GM23338 (cell line): ENCODE results near the gene SNRPA. TPM values are rescaled to one million over a fixed set of nuclear protein-coding genes. Genes with fewer than 3 reads are reported as not detected.

Experiments used
- ATAC-seq: fragments of 200-7000 bp; cut with Tn5 transposase; 3 replicates; pipeline ENCODE4 v1.9.1; 2020
- DNase-seq: peaks from one replicate; pipeline ENCODE4 v3.0.0-alpha.2; 2015; ENCODE audit warnings: low spot score
- H2AFZ ChIP-seq: fragments of 200-600 bp; sonication (generic); 2 replicates; pipeline ENCODE4 v1.8.0; 2016; ENCODE audit warnings: antibody characterized with exemption, mild to moderate bottlenecking, moderate library complexity
- H3F3A ChIP-seq: fragments of 200-600 bp; sonication (generic); replicated peaks from 2 replicates; pipeline ENCODE4 v1.8.0; 2017; ENCODE audit warnings: antibody characterized with exemption, mixed run types, low read depth
- H3K27ac ChIP-seq: fragments of 200-600 bp; sonication (generic); 2 replicates; pipeline ENCODE4 v1.6.1; 2016; ENCODE audit warnings: low read depth
- H3K27me3 ChIP-seq: fragments of 200-600 bp; sonication (generic); 2 replicates; pipeline ENCODE4 v1.8.0; 2016; ENCODE audit warnings: mild to moderate bottlenecking, mixed run types, moderate library complexity; ENCODE audit not compliant: insufficient read depth
- H3K36me3 ChIP-seq: fragments of 200-600 bp; sonication (generic); 2 replicates; pipeline ENCODE4 v1.8.0; 2016; ENCODE audit warnings: mild to moderate bottlenecking; ENCODE audit not compliant: insufficient read depth
- H3K4me1 ChIP-seq: fragments of 200-600 bp; sonication (generic); 2 replicates; pipeline ENCODE4 v1.8.0; 2016; ENCODE audit warnings: mild to moderate bottlenecking, moderate library complexity; ENCODE audit not compliant: insufficient read depth
- H3K4me2 ChIP-seq: fragments of 200-600 bp; sonication (generic); 2 replicates; pipeline ENCODE4 v1.7.1; 2017; ENCODE audit warnings: mixed run types
- H3K4me3 ChIP-seq: fragments of 200-600 bp; sonication (generic); 2 replicates; pipeline ENCODE4 v1.6.1; 2016; ENCODE audit warnings: mixed run types
- H3K79me2 ChIP-seq: fragments of 200-600 bp; sonication (generic); replicated peaks from 2 replicates; pipeline ENCODE4 v1.8.0; 2017; ENCODE audit warnings: mild to moderate bottlenecking; ENCODE audit not compliant: insufficient read depth
- H3K9me2 ChIP-seq: fragments of 200-600 bp; sonication (generic); 2 replicates; pipeline ENCODE4 v1.8.0; 2017; ENCODE audit not compliant: insufficient read depth
- H4K20me1 ChIP-seq: fragments of 200-600 bp; sonication (generic); replicated peaks from 2 replicates; pipeline ENCODE4 v1.8.0; 2017; ENCODE audit warnings: mild to moderate bottlenecking; ENCODE audit not compliant: insufficient read depth
- H3K27ac Mint-ChIP-seq: 2 replicates; pipeline ENCODE4 v1.8.0; 2020; ENCODE audit warnings: inconsistent platforms, mild to moderate bottlenecking, moderate library complexity, mixed read lengths
- H3K27me3 Mint-ChIP-seq: 3 replicates; pipeline ENCODE4 v1.8.0; 2022; ENCODE audit warnings: low read depth, mild to moderate bottlenecking, moderate library complexity, mixed read lengths, inconsistent platforms; ENCODE audit not compliant: insufficient read depth, poor library complexity
- H3K36me3 Mint-ChIP-seq: 3 replicates; pipeline ENCODE4 v1.8.0; 2021; ENCODE audit warnings: low read depth, mild to moderate bottlenecking, inconsistent platforms, moderate library complexity, mixed read lengths
- H3K4me1 Mint-ChIP-seq: 3 replicates; pipeline ENCODE4 v1.8.0; 2020; ENCODE audit warnings: mild to moderate bottlenecking, inconsistent platforms, mixed read lengths
- H3K4me3 Mint-ChIP-seq: 3 replicates; pipeline ENCODE4 v1.8.0; 2021; ENCODE audit warnings: moderate library complexity, mild to moderate bottlenecking, inconsistent platforms, mixed read lengths
- H3K9me3 Mint-ChIP-seq: 3 replicates; pipeline ENCODE4 v1.8.0; 2020; ENCODE audit warnings: moderate library complexity, mild to moderate bottlenecking, inconsistent platforms, mixed read lengths
- CREB1 ChIP-seq: fragments of 250-450 bp; sonication (Bioruptor Pico); IDR thresholded peaks from 2 replicates; pipeline ENCODE4 v1.5.0; 2020; ENCODE audit warnings: low read depth, mild to moderate bottlenecking, moderate library complexity
- CTCF ChIP-seq, 2 experiments: fragments of 200-600 bp in 1 of 2; sonication (generic) in 1 of 2; conservative IDR thresholded peaks; 2 replicates each; pipeline versions ENCODE4 v1.5.1 to v1.6.1; 2016 to 2017; ENCODE audit warnings: antibody characterized with exemption in 2 of 2, low read depth in 2 of 2, mild to moderate bottlenecking in 2 of 2, moderate library complexity in 1 of 2
- EZH2 ChIP-seq: fragments of 200-600 bp; sonication (generic); IDR thresholded peaks from one replicate; pipeline ENCODE4 v1.8.0; 2017; ENCODE audit warnings: antibody characterized with exemption, mild to moderate bottlenecking, low read depth; ENCODE audit not compliant: unreplicated experiment
- EZH2phosphoT487 ChIP-seq: fragments of 200-600 bp; sonication (generic); IDR thresholded peaks from one replicate; pipeline ENCODE4 v1.8.1; 2018; ENCODE audit warnings: antibody characterized with exemption; ENCODE audit not compliant: unreplicated experiment
- NANOG ChIP-seq: IDR thresholded peaks from 2 replicates; pipeline ENCODE4 v1.6.1; 2016; ENCODE audit warnings: antibody characterized with exemption, borderline replicate concordance
- POLR2AphosphoS5 ChIP-seq: IDR thresholded peaks from 2 replicates; pipeline ENCODE4 v1.6.1; 2016; ENCODE audit warnings: antibody characterized with exemption, low read depth
- REST ChIP-seq: IDR thresholded peaks from one replicate; pipeline ENCODE4 v1.6.1; 2018; ENCODE audit warnings: antibody characterized with exemption; ENCODE audit not compliant: unreplicated experiment
- STAT1 ChIP-seq: IDR thresholded peaks from one replicate; pipeline ENCODE4 v1.6.1; 2016; ENCODE audit warnings: antibody characterized with exemption; ENCODE audit not compliant: unreplicated experiment
- ZNF114 ChIP-seq: fragments of 250-450 bp; sonication (Bioruptor Pico); IDR thresholded peaks from 2 replicates; pipeline ENCODE4 v1.5.0; 2020; ENCODE audit warnings: mild to moderate bottlenecking, moderate library complexity
- ZNF331 ChIP-seq: fragments of 250-450 bp; sonication (Bioruptor Pico); IDR thresholded peaks from 2 replicates; pipeline ENCODE4 v1.5.0; 2020; ENCODE audit warnings: low read depth, mild to moderate bottlenecking, moderate library complexity
- polyA plus RNA-seq: library from polyadenylated mRNA; unstranded; fragments of >200 nt; fragmentation: Nextera tagmentation; extraction: Ambion mirVana; gene quantifications from 2 replicates; pipeline ENCODE4 v1.2.1, GENCODE V29; 2016
- total RNA-seq: library from RNA; depleted of rRNA; stranded (reverse); fragments of >200 nt; shearing (Covaris generic); gene quantifications from 2 replicates; pipeline ENCODE4 v1.2.3, GENCODE V29; 2014

The SNRPA gene
- total and polyA plus RNA-seq, 2 experiments from 2014 or later, result 295 to 326 TPM

DNA sequence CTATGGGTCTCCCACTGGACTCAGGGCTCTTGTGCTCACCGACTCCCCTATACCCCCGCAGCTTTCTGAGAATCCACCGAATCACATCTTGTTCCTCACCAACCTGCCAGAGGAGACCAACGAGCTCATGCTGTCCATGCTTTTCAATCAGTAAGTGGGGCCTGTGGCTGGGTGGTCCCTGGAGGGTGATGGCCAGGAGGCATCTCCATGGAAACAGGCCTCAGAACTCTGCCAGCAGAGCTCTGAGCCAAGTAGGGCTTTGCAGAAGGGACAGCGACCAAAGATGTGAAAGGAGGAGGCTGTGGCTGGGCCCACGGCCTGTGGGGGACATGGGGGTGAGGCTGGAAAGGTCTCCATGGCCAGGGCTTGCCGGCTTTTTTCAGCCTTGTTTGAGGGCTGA lies 12.5 kb downstream of the SNRPA start:
- peaks cover 38% of the 10 kb centered on the region for H4K20me1 ChIP-seq

More for the DNA sequence above, 12.5 kb downstream of the SNRPA start:
- TF ChIP-seq ZNF114 (CRISPR knock-in tag), result no peak
- TF ChIP-seq STAT1, result no peak
- no peak for TF ChIP-seq POLR2AphosphoS5
- TF ChIP-seq CTCF (conservative IDR thresholded peaks at IDR 0.05; ENCODE audit: low read depth in 2 of 2), result no peak
- TF ChIP-seq REST, result no peak
- TF ChIP-seq EZH2, result no peak
- TF ChIP-seq EZH2phosphoT487, result no peak
- no peak for TF ChIP-seq NANOG
- TF ChIP-seq CREB1 (CRISPR knock-in tag), result no peak
- no peak for TF ChIP-seq ZNF331 (CRISPR knock-in tag)
- Histone ChIP-seq H3K27ac (no peak overlapping the region), H3K79me2 (peaks cover 23% of the 10 kb centered on the region; the same call in 1 of the 2 replicates), H3K4me3 (no peak overlapping the region), H3K9me2 (no peaks in the 10 kb centered on the region), H3F3A (peaks cover 54% of the 10 kb centered on the region), H3K36me3 (peaks cover 71% of the 10 kb centered on the region), H3K4me1 (no peaks in the 10 kb centered on the region), H3K27me3 (no peaks in the 10 kb centered on the region), H2AFZ (no peak overlapping the region), H3K4me2 (no peak overlapping the region)
- Mint-ChIP-seq H3K27ac (no peak overlapping the region), H3K27me3 (peaks cover 2% of the 10 kb centered on the region), H3K36me3 (peaks cover 86% of the 10 kb centered on the region), H3K4me3 (no peak overlapping the region), H3K4me1 (no peaks in the 10 kb centered on the region), H3K9me3 (no peaks in the 10 kb centered on the region)
- no peak for DNase-seq
- ATAC-seq, result no peak
